Neutrophil (primary cell): ENCODE data around the gene SF1.

Source experiments
- H3K27ac ChIP-seq: fragments of 200-600 bp; sonication (generic); 2 replicates; pipeline ENCODE4 v1.5.1; 2016; ENCODE audit warnings: mild to moderate bottlenecking, moderate library complexity
- H3K27me3 ChIP-seq: fragments of 200-600 bp; sonication (generic); 2 replicates; pipeline ENCODE4 v1.6.0; 2016; ENCODE audit warnings: mild to moderate bottlenecking
- H3K36me3 ChIP-seq: fragments of 200-600 bp; sonication (generic); 2 replicates; pipeline ENCODE4 v1.5.1; 2017
- H3K4me1 ChIP-seq, 2 experiments: fragments of 200-600 bp in 1 of 2; sonication (generic) in 1 of 2; 1 replicate in 1 of 2; 2 replicates in 1 of 2; pipeline versions ENCODE4 v1.5.1 to v1.6.1; 2013 to 2016; ENCODE audit warnings: low read depth in 1 of 2, low read length in 1 of 2, mild to moderate bottlenecking in 1 of 2, moderate library complexity in 1 of 2; ENCODE audit not compliant: control insufficient read depth in 1 of 2, insufficient read depth in 1 of 2
- H3K4me3 ChIP-seq, 2 experiments: fragments of 200-600 bp in 1 of 2; sonication (generic) in 1 of 2; 1 replicate in 1 of 2; 2 replicates in 1 of 2; pipeline ENCODE4 v1.5.1; 2013 to 2016; ENCODE audit warnings: low read depth in 1 of 2, low read length in 1 of 2, mild to moderate bottlenecking in 1 of 2, moderate library complexity in 1 of 2
- H3K9me3 ChIP-seq: fragments of 200-600 bp; sonication (generic); 2 replicates; pipeline ENCODE4 v1.5.1; 2016
- TF ChIP-seq, protein P1 (sequence below): fragments of 200-600 bp; sonication (generic); IDR thresholded peaks from 2 replicates; pipeline ENCODE4 v1.5.1; 2016; ENCODE audit warnings: antibody characterized with exemption

Gene SF1

GRCh38 chr11:64758330-64759079 lies 19.8 kb downstream of the SF1 start:
- H3K27ac ChIP-seq = no peak overlapping the region
- TF ChIP-seq, protein P1, sequence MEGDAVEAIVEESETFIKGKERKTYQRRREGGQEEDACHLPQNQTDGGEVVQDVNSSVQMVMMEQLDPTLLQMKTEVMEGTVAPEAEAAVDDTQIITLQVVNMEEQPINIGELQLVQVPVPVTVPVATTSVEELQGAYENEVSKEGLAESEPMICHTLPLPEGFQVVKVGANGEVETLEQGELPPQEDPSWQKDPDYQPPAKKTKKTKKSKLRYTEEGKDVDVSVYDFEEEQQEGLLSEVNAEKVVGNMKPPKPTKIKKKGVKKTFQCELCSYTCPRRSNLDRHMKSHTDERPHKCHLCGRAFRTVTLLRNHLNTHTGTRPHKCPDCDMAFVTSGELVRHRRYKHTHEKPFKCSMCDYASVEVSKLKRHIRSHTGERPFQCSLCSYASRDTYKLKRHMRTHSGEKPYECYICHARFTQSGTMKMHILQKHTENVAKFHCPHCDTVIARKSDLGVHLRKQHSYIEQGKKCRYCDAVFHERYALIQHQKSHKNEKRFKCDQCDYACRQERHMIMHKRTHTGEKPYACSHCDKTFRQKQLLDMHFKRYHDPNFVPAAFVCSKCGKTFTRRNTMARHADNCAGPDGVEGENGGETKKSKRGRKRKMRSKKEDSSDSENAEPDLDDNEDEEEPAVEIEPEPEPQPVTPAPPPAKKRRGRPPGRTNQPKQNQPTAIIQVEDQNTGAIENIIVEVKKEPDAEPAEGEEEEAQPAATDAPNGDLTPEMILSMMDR = no peak
- H3K27me3 ChIP-seq = no peaks in the 10 kb centered on the region
- H3K9me3 ChIP-seq = no peaks in the 10 kb centered on the region
- H3K4me1 ChIP-seq = no peaks in the 10 kb centered on the region
- no peak overlapping the region for H3K4me3 ChIP-seq
- peaks cover 62% of the 10 kb centered on the region for H3K36me3 ChIP-seq

GRCh38 chr11:64757549-64758329 lies 20.6 kb downstream of the SF1 start:
- Histone ChIP-seq H3K9me3 (no peaks in the 10 kb centered on the region), H3K4me1 (no peaks in the 10 kb centered on the region), H3K27ac (no peak overlapping the region), H3K27me3 (no peaks in the 10 kb centered on the region), H3K4me3 (no peak overlapping the region), H3K36me3 (peaks cover 62% of the 10 kb centered on the region)
- TF ChIP-seq, protein P1 = no peak

GRCh38 chr11:64755681-64756361 lies 22.5 kb downstream of the SF1 start:
- peaks cover 64% of the 10 kb centered on the region for H3K36me3 ChIP-seq
- H3K4me1 ChIP-seq = no peaks in the 10 kb centered on the region
- H3K27ac ChIP-seq = no peak overlapping the region
- no peak overlapping the region for H3K4me3 ChIP-seq
- H3K9me3 ChIP-seq = no peaks in the 10 kb centered on the region
- TF ChIP-seq, protein P1 = no peak
- H3K27me3 ChIP-seq = no peaks in the 10 kb centered on the region

DNA sequence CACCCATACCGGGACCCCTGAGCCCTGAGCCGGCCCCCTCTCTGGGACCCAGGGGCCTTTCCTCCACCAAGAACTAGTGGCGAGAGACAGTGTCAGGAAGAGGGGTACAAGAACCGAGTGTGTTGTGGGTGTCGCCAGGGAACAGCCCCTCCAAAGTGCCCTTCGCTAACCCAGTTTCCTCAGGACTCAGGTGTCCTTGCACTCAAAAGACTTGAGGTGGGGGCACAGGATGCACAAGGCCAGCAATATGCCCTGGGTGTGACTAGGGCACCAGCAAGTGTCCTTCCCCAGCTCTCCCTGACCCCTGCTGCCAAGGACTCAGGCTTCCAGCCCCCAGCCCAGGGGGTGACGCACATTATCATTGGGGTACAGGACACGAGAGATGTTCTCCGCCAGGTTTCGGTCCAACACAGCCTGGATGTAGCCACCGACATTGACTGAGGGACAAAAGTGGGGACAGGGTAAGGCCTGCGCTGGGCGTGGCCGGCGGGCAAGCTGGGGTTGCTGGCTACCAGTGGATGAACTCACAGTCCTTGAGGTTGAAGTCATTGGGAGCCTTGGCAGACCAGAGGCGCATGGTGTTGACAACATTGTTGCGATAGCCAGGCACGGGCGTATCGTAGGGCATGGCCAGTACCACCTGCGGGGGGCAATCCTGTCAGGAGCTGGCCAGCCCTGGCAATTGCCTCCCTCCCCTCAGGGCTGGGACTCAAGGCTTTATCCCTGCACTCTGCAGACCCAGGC lies 23.3 kb downstream of the SF1 start:
- H3K4me1 ChIP-seq = no peaks in the 10 kb centered on the region
- no peak overlapping the region for H3K4me3 ChIP-seq
- TF ChIP-seq, protein P1 = no peak
- no peak overlapping the region for H3K27ac ChIP-seq
- H3K27me3 ChIP-seq = no peaks in the 10 kb centered on the region
- H3K9me3 ChIP-seq = no peaks in the 10 kb centered on the region
- H3K36me3 ChIP-seq = peaks cover 64% of the 10 kb centered on the region
